Activated naive CD4-positive, alpha-beta T cell treated with anti-CD3 and anti-CD28 coated beads, Interleukin-2, amount 50 U/mL, for 16 hours (primary cell): ENCODE results near the gene TOX2.

Source experiments
- DNase-seq: peaks from one replicate; pipeline ENCODE4 v3.0.0-alpha.2; 2020

TOX2 gene

DNA sequence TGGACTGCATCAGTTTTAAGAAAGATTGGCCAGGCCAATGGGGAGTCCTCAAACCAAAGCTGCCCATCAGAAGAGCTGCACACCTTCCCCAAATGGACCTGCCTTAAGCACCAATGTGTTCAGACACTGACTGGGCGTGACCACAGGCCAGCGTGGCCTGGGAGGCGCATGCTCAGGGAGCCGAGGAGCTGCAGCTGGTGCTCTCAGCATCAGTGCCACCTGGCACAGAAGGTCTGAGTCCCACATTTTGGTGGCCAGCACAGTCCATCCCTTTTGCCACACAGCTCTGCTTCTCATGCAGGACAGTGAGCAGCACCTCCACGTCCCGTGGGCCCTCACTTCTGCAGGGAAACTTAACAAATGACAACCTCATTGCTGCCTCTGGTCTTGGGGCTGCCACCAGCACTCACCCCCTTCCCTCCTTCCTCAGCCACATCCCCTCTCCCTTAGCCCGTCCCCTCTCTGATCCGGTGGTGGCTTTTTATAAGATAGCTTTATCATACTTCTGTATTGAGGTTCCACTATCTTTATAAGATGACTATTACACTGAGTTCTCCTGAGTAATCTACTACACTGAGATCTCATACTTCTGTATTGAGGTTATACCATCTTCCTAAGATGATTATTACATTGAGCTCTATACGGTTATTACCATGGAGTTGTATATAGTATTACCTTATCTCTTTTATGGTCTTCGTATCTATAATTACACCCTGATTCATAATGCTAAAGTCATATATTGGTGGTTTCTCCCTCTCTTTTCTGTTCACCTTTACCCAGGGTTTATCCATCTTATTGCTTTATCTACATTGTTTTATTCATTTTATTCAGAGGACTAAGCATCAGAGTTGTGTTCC, 109.1 kb downstream of the TOX2 start:
- DNase-seq, result no peak

DNA sequence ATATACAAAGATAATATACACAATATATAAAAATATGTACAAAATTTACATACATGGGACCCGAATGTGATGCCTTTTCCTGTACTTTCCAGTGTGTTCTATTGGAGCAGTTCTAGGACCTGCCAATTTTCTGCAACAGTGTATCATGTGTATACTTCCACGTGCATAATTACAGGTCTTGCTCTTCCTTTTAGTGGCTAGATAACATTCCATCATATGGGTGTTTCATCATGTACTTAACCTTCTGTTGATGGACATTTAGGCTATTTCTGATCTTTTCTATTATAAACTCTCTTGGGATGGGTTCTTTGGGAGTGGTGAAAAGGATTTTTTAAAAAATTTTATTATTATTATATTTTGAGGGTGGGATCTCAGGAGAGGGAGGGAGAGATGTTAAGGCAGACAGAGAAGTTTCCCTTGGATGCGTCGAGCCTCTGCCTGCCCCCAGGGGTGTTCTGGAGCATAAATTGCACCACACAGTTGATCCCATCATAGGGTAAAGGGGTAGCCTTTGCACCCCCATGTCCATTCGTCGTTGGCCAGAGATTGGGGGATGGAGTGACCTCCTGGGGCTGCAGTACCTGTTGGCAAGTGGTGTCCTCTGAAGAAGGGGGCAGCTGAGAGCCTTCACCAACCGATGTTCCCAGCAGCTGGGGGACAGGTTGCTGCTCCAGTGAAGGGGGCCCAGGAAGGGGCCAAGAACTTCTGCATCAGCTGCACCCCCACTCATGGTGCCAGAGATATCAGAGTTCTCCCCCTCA, 110.3 kb downstream of the TOX2 start:
- DNase-seq, result no peak

- DNase-seq, result no peak
Observed at GRCh38 chr20:44025756-44026155, 111.1 kb downstream of the TOX2 start.

DNA sequence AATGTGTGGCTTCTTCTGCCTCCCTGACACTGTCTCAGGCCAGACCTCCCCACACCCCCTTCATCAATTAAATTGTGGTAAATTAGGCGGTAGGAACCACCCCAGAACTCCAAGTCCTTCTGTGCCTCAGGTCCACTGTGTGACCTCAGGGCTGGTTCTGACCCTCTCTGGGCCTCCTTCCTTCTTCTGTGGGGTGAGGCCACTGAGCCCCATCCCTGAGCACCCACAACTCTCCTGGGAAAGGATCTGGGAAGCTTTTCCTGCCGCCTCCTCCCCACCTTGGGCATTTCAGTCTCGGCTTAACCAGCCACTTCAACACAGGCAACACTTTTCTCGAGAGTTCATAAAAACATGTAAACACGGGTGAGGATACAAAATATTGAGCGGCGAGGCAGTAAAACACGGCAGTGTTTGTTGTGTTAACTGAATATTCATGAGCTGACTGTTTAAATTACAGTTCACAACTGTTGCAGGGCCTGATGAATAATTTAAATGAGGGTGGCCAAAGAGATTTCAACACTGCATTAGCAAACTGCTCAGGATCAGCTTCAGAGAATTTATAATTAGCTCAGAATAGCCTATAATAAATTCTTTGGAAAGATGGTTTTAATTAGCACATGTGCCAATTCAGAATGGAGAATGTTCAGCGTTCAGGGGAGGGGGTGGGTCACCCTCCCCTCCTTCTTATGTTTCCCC, 112.1 kb downstream of the TOX2 start:
- no peak for DNase-seq

DNA sequence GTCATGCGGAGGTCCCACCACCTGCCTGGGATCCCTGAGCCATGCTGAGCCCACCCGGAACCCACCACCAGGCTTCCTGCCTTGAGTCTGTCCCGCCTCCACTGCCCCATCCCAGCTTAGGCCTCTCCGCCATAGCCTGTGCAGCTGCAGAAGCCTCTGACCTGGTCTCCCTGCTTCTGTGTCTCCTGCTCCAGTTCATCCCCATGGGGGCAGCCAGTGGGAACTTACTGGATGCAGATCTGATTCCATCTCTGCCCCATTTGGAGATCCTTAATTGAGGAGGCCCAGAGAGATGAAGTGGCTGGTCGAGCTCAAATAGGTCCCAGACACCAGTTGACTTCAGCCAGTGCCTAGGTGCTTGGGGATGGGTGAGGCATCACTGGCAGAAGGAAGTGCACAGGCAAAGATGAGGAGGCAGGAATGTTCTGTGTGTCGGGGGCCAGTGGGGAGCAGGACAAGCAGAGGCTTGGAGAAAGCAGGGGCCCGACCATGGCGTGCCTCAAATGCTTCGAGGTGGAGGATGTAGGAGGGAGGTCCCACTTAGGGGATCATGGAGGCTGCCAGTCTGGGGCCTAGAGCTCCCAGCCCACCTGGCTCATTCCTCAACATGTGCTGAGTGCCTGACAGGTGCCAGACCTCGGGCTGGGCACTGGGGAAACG, 112.8 kb downstream of the TOX2 start:
- DNase-seq, result no peak

DNA sequence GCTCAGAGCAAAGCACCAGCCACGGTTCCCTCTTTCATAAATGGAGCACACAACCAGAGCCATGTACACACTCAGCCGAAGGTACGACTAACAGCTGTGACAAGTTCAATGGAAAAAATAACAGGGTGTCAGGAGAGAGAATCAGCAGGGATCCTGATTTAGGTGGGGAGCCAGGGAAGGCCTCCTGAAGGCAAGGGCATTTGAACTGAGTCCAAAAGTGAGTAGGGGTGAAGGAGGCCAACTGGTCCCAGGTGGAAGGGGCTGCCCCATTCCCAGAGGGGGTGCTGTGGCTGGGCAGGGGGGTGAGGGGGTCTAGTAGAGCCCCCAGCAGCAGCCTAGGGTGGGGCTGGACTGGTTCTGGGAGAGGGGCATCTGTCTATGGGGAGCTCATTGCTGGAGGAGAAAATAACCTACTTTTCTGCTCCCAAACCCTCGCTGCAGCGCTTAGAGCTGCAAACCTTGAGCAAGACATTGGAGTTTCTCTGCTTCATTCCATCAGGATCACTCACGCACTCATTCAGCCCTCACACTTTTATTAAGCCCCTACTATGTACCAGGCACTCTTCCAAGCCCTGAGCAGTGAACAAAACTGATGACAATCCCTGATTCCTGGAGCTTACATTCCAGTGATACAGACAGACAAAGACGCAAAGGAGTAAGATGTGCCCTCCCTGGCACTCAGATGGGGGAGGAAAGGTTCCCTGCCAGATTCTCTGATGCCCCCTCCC, 113.5 kb downstream of the TOX2 start:
- DNase-seq, result no peak

GRCh38 chr20:44028868-44029847, 114.5 kb downstream of the TOX2 start:
- DNase-seq, result no peak

DNA sequence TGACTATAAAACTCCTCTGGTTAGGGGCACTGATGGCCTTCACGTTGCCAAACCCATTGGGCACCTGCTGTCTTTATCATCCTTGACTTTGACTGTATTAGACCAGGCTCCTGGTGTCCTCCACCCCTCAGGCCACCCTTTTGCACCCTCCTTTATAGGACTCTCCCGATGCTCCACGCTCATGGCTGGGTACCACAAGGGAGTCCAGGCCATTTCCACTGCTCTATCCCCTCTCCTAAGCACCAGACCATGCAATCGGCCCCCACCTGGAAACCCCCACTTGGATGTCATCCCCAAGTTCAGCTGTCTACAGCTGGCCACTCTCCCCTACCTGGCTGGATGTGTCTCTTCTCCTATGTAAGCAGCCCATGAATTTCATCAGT, 115.2 kb downstream of the TOX2 start:
- DNase-seq, result no peak

GRCh38 chr20:44030394-44030793, 115.7 kb downstream of the TOX2 start:
- no peak for DNase-seq

GRCh38 chr20:44031001-44031574, 116.4 kb downstream of the TOX2 start:
- no peak for DNase-seq

DNA sequence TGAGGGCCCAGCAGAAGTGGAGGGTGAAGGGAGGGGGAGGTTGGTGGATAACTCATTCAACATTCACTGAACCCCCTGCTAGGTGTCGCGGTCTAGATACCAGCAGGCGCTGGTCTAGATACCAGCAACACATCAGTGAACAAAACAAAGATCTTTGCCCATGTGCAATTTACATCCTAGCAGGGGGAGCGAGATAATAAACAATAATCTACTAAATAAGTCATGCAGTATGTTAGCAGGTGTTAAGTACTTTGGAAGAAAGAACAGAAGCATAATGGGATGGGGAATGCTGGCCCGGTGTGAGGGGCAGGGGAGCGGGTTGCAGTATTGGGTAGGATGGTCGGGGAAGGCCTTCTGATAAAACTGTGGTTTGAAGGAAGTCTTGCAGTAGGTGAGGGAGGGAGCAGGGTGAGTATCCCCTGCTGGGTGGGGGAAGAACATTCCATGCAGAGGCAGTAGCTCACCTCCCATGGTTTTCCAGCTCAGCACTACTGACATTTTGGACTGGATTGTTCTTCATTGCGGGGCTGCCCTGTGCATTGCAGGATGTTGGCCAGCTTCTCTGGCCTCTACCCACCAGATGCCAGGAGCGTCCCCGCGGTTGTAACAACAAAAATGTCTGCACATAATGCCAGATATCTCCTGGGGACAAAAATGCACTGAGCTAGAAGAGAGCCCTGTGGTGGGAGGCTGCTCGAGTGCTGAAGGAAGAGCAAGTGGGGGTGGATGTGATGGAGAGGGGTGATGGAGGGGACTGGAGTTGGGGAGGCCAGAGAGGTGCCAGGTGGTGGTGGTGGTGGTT, 117.3 kb downstream of the TOX2 start:
- DNase-seq, result no peak

DNA sequence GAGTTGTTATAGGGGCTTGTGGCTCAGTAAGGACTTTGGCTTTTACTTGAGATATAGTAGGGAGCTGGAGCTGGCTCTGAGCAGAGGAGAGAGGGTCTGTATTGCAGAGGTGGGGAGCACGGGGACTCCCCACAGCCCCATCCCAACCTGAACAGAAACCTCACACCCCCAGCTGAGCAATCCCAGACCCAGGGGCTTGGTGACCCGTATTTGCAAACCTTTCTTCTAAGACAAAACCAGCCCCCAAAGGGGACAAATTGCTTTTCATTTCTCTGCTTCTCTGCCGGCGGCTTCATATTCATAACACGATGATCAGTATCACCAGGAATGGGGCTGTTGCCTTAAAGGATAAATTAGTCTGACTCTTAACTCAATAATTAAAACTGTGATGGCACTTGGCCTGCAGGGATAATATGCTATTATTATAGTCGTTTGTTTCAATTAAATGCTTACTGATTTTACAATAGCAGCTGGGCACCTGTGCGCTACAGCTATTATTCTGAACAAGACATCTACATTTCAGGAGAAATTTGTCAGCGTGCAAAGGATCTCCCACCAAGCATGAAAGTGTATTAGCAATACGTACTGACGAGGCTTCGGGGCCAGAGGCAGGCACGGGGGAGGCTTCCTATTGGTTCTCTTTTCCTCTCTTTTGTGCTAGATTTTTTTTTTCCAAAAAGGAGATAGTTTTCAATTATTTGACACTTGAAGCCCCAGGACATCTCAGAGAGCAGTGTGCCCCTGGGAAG, 118.1 kb downstream of the TOX2 start:
- DNase-seq, result no peak

DNA sequence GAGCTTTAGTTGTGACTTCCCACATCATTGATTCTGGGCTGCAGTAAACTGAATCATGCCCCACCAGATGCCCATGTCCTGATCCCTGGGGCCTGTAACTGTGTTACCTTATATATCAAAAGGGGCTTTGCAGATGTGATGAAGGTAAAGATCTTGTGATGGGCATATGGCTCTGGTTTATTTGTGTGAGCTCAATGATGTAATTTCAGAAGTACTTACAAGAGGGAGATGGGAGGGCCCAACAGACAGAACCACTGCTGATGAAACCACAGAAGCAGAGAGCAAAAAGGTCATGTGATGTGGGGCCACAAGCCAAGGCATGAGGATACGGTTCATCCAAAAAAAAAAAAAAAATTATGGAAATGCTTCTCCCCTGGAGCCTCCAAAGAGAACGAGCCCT, 118.7 kb downstream of the TOX2 start:
- DNase-seq, result no peak

DNA sequence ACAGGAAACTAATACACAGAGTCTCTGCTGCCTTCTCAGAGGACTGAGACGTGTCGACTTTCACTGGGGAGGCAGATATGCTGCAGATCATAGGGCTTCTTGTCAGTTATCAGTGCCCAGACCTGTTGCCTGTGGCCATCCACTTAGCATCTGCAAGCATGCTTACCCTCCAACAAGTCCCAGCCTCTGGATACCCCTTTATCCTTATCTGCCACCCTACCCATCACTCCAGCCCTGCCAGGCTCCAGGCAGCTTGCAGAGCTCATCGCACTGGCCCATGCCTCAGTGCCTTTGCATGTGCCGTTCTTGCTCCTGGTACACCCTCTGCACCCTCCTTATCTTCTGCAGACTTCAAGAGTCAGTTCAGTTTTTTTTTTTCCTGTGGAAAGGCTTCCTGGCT, 119.2 kb downstream of the TOX2 start:
- no peak for DNase-seq

- no peak for DNase-seq
Observed at GRCh38 chr20:44034451-44034850, 119.8 kb downstream of the TOX2 start.

GRCh38 chr20:44034965-44035635, 120.4 kb downstream of the TOX2 start:
- no peak for DNase-seq

DNA sequence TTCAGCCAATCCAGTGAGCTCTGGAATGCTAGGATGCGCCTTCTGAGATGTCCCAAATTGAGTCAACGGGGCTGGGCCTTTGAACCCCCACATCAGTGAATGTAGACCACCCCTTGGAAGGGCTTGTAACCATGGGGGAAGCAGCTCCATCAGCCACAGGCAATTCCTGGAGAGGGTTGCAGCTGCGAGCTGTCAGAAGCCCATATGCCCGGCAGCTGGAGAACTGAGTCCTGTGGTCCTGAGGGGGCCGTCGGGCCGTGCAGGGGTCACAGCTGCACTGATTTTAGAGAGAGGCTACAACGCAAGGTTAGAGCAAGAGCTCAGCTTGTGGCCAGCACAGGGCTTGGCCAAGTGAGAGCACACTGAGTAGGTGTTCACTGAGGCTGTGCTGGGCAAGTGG, 121.3 kb downstream of the TOX2 start:
- DNase-seq, result no peak

- no peak for DNase-seq
Observed at GRCh38 chr20:44036441-44036840, 121.8 kb downstream of the TOX2 start.

- no peak for DNase-seq
Observed at GRCh38 chr20:44038681-44039123, 124.0 kb downstream of the TOX2 start.
